HepG2 (cell line): ENCODE measurements around the gene STYXL2. TPM values are rescaled to one million over a fixed set of nuclear protein-coding genes. Genes with fewer than 3 reads are reported as not detected.
A peak's percentile ranks its signal among the peaks of the same experiment; 100 is the strongest.

Experiments
- ARID3A ChIP-seq: IDR thresholded peaks from 2 replicates; pipeline ENCODE4 v1.6.1; 2012; ENCODE audit warnings: low read depth, low read length, improper control_type of control experiment
- ATF2 ChIP-seq: sonication (generic); formaldehyde crosslinking; IDR thresholded peaks from 2 replicates; pipeline ENCODE4 v1.4.0; 2020; ENCODE audit warnings: missing genetic modification reagents
- BATF2 ChIP-seq: sonication (generic); formaldehyde crosslinking; IDR thresholded peaks from 2 replicates; pipeline ENCODE4 v1.8.0; 2022; ENCODE audit warnings: mild to moderate bottlenecking, missing genetic modification reagents, moderate library complexity
- CTCF ChIP-seq: sonication (generic); formaldehyde crosslinking; IDR thresholded peaks from 2 replicates; pipeline ENCODE4 v1.5.0; 2020; ENCODE audit warnings: mild to moderate bottlenecking, missing genetic modification reagents, moderate library complexity
- ETV6 ChIP-seq: sonication (generic); formaldehyde crosslinking; conservative IDR thresholded peaks from 2 replicates; pipeline ENCODE4 v1.4.0; 2020; ENCODE audit warnings: missing genetic modification reagents
- REL ChIP-seq: sonication (generic); formaldehyde crosslinking; conservative IDR thresholded peaks from 2 replicates; pipeline ENCODE4 v1.8.0; 2022; ENCODE audit warnings: mild to moderate bottlenecking, missing genetic modification reagents, moderate library complexity
- SIN3B ChIP-seq: fragments of 150-350 bp; IDR thresholded peaks from 2 replicates; pipeline ENCODE4 v1.6.1; 2014; ENCODE audit warnings: low read length
- ZKSCAN8 ChIP-seq: IDR thresholded peaks from 2 replicates; pipeline ENCODE4 v1.6.1; 2016; ENCODE audit warnings: borderline replicate concordance, missing genetic modification reagents, missing compliant biosample characterization
- ZNF143 ChIP-seq: sonication (generic); formaldehyde crosslinking; IDR thresholded peaks from 2 replicates; pipeline ENCODE4 v1.4.0; 2020; ENCODE audit warnings: missing genetic modification reagents
- ZNF276 ChIP-seq: sonication (generic); formaldehyde crosslinking; IDR thresholded peaks from 2 replicates; pipeline ENCODE4 v1.4.0; 2020; ENCODE audit warnings: mild to moderate bottlenecking, low read depth, missing genetic modification reagents
- polyA plus RNA-seq, 8 experiments: library from polyadenylated mRNA; depleted of rRNA in 3 of 8; stranded (reverse) in 7 of 8; unstranded in 1 of 8; fragments of >200 nt; fragmentation: Illumina TruSeq in 4 of 8; extraction: Trizol in 4 of 8; gene quantifications; 2 replicates each; pipeline versions ENCODE4 v1.2.1 to v1.2.3, GENCODE V29; 2011 to 2016; ENCODE audit warnings: low read depth in 4 of 8, missing spikeins in 1 of 8, mixed read lengths in 1 of 8; ENCODE audit not compliant: insufficient read depth in 1 of 8
- total RNA-seq, 5 experiments: library from RNA; depleted of rRNA; stranded (reverse); fragments of >200 nt; fragmentation: Illumina TruSeq; extraction: Trizol; gene quantifications; 2 replicates each; pipeline ENCODE4 v1.2.3, GENCODE V29; 2016; ENCODE audit warnings: low read depth in 1 of 5

Gene STYXL2
- total and polyA plus RNA-seq, 2 of the 13 experiments (the other 11 are each of a cell fraction or from before 2014, with no cell fraction given), result not detected

GRCh38 chr1:167066333-167067122, 27.3 kb upstream of the STYXL2 start (continued):
- peak; percentile 93 for TF ChIP-seq CTCF (CRISPR knock-in tag)
- TF ChIP-seq ATF2 (CRISPR knock-in tag), result no peak
- TF ChIP-seq ETV6, result no peak
- no peak for TF ChIP-seq BATF2 (CRISPR knock-in tag)
- no peak for TF ChIP-seq SIN3B
- TF ChIP-seq ZKSCAN8 (CRISPR knock-in tag), result no peak
- no peak for TF ChIP-seq ZNF276 (CRISPR knock-in tag)
- TF ChIP-seq ARID3A, result no peak
- TF ChIP-seq REL, result no peak
- TF ChIP-seq ZNF143 (CRISPR knock-in tag), result no peak
